HFF-Myc (cell line): Measurements from ENCODE around the gene SEC14L3.

ENCODE experiments used
- DNase-seq: peaks from one replicate; pipeline ENCODE4 v3.0.0-alpha.2; 2011; ENCODE audit warnings: low read depth; ENCODE audit errors: extremely low read depth
- H3K4me3 ChIP-seq: replicated peaks from 2 replicates; pipeline ENCODE4 v1.5.1; 2011; ENCODE audit warnings: low read depth, mild to moderate bottlenecking, control low read depth, low read length
- CTCF ChIP-seq: IDR thresholded peaks from 2 replicates; pipeline ENCODE4 v1.5.1; 2012; ENCODE audit warnings: mild to moderate bottlenecking, low read depth, low read length, control low read depth; ENCODE audit errors: missing control alignments

SEC14L3 gene

GRCh38 chr22:30502153-30502552 is 30.3 kb upstream of the SEC14L3 start:
- DNase-seq: no peak
- no peak for TF ChIP-seq CTCF

DNA sequence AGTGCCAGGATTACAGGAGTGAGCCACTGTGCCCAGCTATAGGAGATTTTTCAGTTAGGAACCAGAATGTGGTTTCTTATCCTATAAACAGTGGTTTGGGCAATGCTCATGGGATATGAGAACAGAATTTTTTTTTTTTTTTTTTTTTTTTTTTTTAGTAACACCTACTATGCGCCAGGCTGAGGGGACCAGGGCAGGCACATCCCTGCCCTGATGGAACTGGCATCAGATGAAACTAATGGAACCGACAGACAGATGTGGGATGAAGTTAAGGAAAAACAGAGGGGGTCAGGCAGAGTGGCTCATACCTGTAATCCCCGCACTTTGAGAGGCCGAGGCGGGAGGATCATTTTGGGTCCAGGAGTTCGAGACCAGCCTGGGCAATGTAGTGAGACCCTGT is 28.8 kb upstream of the SEC14L3 start:
- H3K4me3 ChIP-seq: no peak overlapping the region
- TF ChIP-seq CTCF: no peak
- DNase-seq: no peak

More at GRCh38 chr22:30502153-30502552, 30.3 kb upstream of the SEC14L3 start:
- H3K4me3 ChIP-seq: no peak overlapping the region

- no peak for TF ChIP-seq CTCF
- no peak for DNase-seq
- H3K4me3 ChIP-seq: no peak overlapping the region
Observed at GRCh38 chr22:30497466-30498150, 25.8 kb upstream of the SEC14L3 start.

DNA sequence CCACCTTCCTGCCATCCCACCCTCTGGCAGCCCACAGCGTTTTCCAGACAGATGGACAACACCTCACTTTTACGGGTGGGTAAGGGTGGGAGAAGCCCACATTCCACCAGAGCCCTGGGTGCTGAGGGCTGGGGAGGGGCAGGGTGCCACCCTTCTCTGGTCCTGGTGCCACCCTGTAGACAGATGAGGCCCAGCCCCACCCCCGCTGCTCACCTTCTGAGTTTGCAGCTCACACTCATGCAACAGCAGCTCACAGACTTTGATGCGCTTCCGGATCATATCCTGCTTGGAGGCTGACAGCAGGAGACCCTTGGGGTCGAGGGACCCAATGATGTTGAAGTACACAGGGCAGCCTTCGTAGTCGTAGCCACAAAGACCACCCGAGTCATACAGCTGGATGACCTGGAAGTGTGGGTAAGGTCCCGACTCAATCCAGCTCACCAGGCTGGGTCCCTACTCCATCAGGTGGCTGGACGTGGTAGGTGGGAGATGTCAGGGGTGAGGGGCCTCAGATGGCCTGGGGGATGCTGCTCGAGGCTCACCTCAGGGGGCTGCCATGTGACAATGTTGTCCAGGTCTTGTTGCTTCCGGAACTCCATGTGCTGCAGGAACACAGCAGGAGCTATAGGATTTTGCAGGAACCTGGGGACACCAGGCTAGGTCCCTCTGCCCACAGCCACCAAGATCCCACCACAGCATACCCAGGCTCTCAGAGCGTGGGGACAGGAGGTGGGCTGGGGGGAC is 23.4 kb upstream of the SEC14L3 start:
- TF ChIP-seq CTCF: no peak
- no peak overlapping the region for H3K4me3 ChIP-seq
- no peak for DNase-seq

GRCh38 chr22:30492144-30492543 is 20.3 kb upstream of the SEC14L3 start:
- DNase-seq: no peak
- no peak for TF ChIP-seq CTCF
- H3K4me3 ChIP-seq: no peak overlapping the region

DNA sequence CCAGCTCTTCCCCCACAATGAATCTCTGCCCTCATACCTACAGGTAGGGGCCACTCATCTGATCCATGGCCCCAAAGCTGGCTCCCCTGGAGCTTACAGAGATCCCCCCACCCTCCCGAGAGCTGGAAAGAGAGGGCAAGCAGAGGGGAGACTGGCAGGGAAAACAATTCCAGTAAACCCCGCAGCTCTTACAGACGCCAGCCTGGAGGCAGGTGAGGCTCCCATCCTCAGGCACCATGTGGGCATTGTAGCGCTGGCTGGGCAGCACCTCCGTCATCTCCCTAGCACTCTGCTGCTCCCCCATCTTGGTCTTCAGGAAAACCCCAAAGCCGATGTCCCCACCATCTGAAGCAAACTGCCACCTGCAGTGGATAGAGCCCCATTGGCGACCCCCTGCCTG is 19.6 kb upstream of the SEC14L3 start:
- no peak overlapping the region for H3K4me3 ChIP-seq
- DNase-seq: no peak
- no peak for TF ChIP-seq CTCF
